ENCODE results near the gene PASK.
A peak's percentile ranks its signal among the peaks of the same experiment; 100 is the strongest.
"Not testable (repeated sequence)": the region's sequence is repeated elsewhere in the genome, so short reads cannot be mapped to it uniquely, and the experiment has no call there.

Gene PASK

GRCh38 chr2:241148891-241149674 lies at the start of gene PASK:
Gene PASK (minus strand): TSS chr2:241149472. CDS start chr2:241143032, 6,440 bp downstream.
- peak; percentile 85 to 92 for DNase-seq

GRCh38 chr2:241198381-241199279 lies 49.4 kb upstream of the PASK start:
- no peak for DNase-seq

DNA sequence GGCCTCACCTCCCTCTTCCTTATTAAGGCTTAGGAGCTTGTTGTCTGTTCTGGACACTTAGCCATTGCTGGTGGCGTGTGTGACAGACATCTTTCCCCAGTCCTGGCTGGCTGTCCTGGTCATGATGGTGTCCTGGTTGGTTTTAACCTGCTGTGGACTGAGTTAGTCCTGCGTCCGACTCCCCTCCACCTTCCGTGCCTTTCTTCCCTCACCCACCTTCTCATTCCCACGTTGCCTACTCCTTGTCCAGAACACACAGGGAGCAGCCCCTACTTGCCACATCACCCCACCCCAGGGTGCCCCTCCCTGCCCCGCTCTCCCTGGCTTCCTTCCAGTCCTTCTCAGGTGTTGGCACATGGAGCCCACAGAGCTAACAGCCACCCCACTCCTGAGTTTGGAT lies 48.7 kb upstream of the PASK start:
- DNase-seq: no peak

DNA sequence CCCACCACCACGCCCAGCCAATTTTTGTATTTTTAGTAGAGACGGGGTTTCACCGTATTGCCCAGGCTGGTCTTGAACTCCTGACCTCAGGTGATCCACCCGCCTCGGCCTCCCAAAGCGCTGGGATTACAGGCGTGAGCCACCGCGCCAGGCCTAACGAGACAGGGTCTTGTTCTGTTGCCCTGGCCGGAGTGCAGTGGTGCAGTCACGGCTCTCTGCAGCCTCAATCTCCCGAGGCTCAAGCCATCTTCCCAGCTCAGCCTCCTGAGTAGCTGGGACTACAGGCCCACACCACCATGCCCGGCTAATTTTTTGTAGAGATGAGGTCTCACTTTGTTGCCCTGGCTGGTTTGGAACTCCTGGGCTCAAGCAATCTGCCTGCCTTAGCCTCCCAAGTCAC lies 48.0 kb upstream of the PASK start:
- not testable (repeated sequence) for DNase-seq

- no peak for DNase-seq
Observed at GRCh38 chr2:241195506-241196130, 46.3 kb upstream of the PASK start.

GRCh38 chr2:241194811-241195210 lies 45.5 kb upstream of the PASK start:
- DNase-seq: no peak

DNA sequence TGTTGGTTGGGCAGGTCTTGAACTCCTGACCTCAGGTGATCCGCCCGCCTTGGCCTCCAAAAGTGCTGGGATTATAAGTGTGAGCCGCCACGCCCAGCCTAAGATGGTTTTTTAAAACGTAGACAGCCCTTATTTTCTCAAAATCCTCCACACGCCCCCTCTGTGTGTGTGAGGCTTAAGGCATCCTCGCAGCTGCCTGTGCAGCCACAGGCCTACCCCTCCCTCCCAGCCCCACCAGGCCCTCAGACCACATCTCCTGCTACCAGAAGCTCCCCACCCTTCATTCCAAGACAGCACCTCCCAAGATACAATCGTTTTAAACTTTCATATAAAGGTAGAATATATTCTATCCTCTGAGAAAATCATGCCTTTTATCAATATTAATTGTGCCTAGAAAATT lies 44.0 kb upstream of the PASK start:
- no peak for DNase-seq

GRCh38 chr2:241191081-241191480 lies 41.8 kb upstream of the PASK start:
- no peak for DNase-seq

- DNase-seq: no peak
Observed at GRCh38 chr2:241190291-241190981, 41.2 kb upstream of the PASK start.

DNA sequence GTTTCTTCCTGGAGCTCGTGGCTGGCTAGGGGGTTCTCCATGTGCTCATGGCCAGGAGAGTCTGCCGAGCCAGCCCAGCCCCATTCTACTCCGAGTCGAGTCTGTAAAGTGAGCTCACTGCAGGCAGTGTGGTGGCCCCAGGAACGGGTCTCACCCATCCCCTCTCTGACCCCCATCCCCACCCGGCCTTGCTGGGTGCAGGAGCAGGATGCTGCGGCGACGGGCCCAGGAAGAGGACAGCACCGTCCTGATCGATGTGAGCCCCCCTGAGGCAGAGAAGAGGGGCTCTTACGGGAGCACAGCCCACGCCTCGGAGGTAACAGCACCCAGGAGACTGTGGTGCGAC lies 40.6 kb upstream of the PASK start:
- DNase-seq: no peak

DNA sequence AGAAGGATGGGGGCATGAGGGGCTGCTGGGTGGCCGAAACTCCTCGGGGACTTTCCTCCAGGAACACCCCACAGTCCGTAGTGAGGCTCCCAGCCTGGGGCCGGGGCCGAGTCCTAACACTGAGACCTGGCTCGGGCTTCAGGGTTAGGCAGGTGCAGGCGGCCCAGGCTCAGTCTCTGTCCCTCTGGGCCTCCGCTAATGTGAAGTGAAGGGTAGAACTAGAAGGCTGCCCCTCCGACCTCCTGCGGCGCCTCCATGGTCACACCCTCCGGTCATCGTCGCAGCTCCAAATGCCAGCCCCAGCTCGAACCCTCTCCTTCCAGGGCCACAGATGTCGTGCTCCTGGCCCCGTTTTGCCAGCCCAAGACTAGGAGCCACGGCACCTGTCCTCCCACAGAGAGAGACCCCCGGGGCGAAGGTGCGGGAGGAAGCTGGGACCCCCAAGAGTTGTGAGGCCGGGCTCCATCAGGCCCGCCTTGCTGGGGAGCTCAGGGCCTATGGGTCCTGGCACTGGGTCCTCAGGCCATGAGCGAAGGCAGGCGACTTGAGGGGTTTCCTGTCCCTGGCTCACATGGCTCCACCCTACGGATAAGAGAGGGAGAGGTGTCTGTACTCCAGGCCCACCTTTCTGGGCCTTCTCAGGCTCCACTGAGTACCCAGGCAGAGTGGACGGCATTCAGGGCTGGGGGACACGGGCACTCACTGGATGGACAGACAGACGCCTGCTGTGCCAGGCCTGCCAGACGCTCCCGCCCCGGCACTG lies 40.0 kb upstream of the PASK start:
- no peak for DNase-seq

DNA sequence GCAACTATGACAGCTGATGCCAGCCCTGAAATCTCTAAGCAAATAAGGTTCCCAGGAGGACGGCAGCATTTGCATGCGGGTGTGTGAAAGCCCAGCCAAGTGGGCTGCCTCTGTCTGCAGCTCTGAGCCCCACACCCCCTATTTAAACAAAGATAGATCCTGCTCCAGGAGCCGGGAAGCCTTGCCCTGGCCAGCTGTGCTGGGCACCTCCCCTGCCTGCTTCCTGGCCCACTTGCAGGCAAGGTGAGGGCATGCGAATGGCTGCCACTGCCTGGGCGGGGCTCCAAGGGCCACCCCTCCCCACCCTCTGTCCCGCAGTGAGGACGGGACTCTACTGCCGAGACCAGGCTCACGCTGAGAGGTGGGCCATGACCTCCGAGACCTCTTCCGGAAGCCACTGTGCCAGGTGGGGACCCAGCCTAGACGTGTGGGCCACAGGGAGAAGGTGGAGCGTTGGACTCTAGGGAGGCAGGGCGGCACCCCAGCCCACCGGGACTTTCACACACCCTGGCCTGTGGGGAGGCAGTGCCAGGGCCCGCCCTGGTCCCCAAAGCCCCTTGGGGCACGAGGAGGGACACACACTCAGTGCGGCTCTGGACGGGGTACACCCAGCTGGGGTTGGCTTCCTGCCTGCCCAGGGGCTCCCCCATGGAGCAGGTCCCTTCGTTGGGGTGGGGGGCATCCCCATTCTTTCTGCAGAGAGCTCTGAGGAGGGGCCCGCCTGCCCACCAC lies 39.3 kb upstream of the PASK start, which contains the start of gene ANO7:
ANO7 (plus strand) TSS at position 317 of the 732 bp plus-strand sequence. CDS start 1,387 bp downstream, outside the sequence.
- no peak for DNase-seq

- no peak for DNase-seq
Observed at GRCh38 chr2:241187918-241188234, 38.6 kb upstream of the PASK start.

DNA sequence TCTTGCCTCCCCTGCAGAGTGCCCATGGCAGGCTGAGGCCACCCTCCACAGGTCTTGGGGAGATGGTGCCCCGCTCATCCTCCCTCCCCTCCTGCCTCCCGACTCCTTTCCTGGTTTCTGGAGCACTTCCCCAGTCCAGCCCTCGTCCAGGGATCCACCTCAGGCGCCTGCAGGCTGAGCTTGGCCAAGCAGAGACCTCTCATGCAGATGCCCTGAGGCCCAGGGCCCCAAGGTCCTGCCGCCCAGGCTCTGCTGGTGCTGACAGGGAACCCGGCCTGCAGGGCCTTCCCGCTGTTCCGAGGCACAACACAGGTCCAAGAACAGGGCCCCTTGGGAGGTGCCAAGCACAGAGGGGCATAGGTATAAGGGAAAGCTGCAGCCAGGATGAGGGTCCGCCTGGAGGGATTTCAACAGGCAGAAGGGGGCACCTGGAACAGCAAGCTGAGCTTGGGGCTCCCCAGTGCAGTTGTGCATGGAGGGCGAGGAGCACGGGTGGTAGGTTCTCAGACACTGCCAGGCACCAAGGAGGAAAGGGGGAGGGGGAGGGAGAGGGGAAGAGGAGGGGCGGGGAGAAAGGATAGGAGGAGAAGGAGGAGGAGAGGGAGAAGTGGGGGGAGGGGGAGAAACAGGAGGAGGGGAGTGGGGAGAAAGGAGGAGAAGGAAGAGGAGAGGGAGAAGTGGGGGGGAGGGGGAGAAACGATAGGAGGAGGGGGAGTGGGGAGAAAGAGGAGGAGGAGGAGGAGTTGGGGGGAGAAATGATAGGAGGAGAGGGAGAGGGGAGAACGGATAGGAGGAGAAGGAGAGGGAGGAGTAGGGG lies 38.0 kb upstream of the PASK start:
- DNase-seq: no peak

DNA sequence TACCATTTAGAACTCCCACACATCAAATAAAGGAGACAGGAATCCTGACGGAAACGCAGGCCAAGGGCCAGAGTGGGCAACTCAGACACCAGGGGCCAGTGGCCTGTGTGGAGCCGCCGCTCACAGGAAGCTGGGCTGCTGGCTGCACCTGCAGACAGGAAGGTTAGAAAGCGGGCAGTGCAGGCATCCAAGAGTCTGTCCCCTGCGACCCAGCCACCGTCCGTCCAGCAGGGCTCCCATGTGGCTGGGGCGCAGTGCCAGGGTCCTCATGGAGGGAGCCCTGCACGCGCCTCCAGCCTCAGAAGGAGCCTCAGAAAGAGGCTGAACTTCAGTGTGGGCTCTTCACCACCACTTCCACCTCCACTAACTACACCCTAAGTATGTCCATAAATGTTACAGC lies 36.7 kb upstream of the PASK start:
- DNase-seq: no peak

DNA sequence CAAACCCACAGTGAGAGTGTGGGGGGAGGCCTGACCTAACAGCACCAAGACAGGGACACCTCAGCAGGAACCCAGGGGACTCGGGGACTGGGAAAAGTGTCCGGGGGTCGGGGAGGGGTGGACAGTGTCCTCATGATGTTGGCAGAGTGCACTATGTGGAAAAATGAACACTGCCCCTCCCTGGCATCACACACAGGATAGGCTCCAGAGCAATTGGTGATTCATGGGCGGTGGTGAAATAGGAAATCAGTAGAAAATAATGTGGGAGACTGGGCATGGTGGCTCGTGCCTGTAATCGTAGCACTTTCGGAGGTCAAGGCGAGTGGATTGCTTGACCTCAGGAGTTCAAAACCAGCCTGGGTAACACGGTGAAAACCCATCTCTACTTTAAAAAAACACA lies 35.6 kb upstream of the PASK start:
- no peak for DNase-seq

DNA sequence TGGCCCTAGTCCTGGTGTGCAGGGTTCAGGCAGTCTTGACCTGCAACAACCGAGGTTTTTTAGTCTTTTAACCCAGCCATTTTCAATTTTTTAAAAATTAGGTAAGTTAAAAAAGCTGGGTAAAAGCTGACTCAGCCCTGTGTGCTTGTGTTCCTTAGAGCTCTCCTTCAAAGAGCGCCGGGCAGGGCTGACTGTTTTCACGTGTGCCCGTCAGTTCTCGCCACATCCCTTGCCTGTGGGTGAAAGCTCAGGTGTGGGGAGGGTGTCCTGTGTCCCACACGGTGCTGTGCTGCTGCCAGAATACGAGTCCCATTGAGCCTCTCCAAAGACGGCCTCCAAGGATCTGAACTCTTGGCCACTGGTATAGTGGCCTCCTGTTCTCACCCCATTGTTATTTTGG lies 33.9 kb upstream of the PASK start:
- no peak for DNase-seq

DNA sequence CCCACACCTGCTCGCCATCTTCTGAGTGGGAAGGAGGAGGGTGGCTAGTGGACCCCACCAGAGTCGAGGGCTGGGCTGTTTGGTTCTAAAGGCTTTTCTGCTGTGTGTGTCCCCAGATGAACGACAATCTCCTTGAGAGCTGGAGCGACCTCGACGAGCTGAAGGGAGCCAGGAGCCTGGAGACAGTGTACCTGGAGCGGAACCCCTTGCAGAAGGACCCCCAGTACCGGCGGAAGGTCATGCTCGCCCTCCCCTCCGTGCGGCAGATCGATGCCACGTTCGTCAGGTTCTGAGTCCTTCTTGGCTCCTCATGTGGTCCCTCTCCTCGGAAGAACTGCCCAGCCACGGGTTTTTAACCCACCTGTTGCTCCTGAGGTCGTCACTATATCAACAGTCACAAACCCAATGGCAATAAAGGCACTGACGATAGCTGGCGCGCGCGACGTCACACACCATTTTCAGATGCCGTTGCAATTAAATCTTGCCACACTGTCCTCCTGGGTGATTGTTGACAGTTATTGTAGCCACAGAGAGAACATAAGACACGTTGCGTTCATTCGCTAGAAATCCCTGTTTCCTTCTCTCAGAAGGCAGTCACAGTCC lies 33.4 kb upstream of the PASK start:
- no peak for DNase-seq

DNA sequence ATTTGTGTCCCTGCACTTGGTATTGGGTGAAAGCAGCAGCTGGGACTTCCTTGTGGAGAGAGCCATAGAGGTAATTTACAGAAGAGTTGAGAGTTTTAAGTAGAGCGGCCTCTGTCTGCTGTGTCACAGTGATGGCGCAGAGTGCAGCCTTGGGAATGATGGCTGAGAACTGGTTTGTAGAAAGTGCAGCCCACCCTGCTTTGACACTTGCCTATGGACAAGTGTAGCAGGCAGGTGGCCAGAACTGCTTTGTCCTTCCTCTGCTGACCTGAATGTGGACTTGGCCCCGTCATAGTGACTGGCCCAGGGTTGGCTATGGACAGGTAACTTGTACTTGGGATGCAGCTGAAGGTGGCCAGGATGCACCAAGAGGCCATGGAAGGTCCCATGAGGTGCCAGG lies 32.9 kb upstream of the PASK start:
- no peak for DNase-seq

- no peak for DNase-seq
Observed at GRCh38 chr2:241180495-241180894, 31.2 kb upstream of the PASK start.
